GM19239 (cell line): Measurements from ENCODE around the gene SPTBN4.
"Not testable (repeated sequence)": the region's sequence is repeated elsewhere in the genome, so short reads cannot be mapped to it uniquely, and the experiment has no call there.

Source experiments
- DNase-seq: peaks from one replicate; pipeline ENCODE4 v3.0.0; 2011; ENCODE audit warnings: low spot score; ENCODE audit not compliant: insufficient read length
- FAIRE-seq: peaks from 2 replicates; lab custom pipeline; 2011; peaks lifted over from hg19 to GRCh38; lab: Jason Lieb, UNC

Gene SPTBN4

GRCh38 chr19:40466985-40467734, at the start of gene SPTBN4:
TSS of gene SPTBN4 (plus strand) at chr19:40467001. CDS start at chr19:40472622, 5,621 bp downstream.
- DNase-seq (no peak), FAIRE-seq (no peak)

- no peak for DNase-seq
- FAIRE-seq, result no peak
Observed at GRCh38 chr19:40417643-40417981, 49.2 kb upstream of the SPTBN4 start.

- FAIRE-seq, result no peak
- no peak for DNase-seq
Observed at GRCh38 chr19:40418040-40418439, 48.8 kb upstream of the SPTBN4 start.

- no peak for FAIRE-seq
Observed at GRCh38 chr19:40419066-40419612, 47.7 kb upstream of the SPTBN4 start.

GRCh38 chr19:40419780-40420179, 47.0 kb upstream of the SPTBN4 start:
- FAIRE-seq (no peak), DNase-seq (no peak)

More at GRCh38 chr19:40419066-40419612, 47.7 kb upstream of the SPTBN4 start:
- DNase-seq, result no peak

GRCh38 chr19:40420451-40420765, 46.4 kb upstream of the SPTBN4 start:
- FAIRE-seq, result peak; percentile 49
- DNase-seq, result no peak

- peak; percentile 88 for FAIRE-seq
- peak; percentile 54 for DNase-seq
Observed at GRCh38 chr19:40420766-40421765, 45.7 kb upstream of the SPTBN4 start.

- no peak for DNase-seq
- FAIRE-seq, result no peak
Observed at GRCh38 chr19:40421993-40422747, 44.6 kb upstream of the SPTBN4 start.

GRCh38 chr19:40422748-40423566, 43.8 kb upstream of the SPTBN4 start:
- no peak for DNase-seq
- FAIRE-seq, result no peak

GRCh38 chr19:40423938-40424337, 42.9 kb upstream of the SPTBN4 start:
- no peak for DNase-seq
- FAIRE-seq, result no peak

GRCh38 chr19:40424637-40425449, 42.0 kb upstream of the SPTBN4 start:
- FAIRE-seq (peak; percentile 81), DNase-seq (no peak)

GRCh38 chr19:40425450-40426287, 41.1 kb upstream of the SPTBN4 start, which contains the start of gene SERTAD1:
TSS of gene SERTAD1 (minus strand) at chr19:40425992. CDS start at chr19:40423546, 2,446 bp downstream.
- DNase-seq, result peak; percentile 95
- peak; percentile 98 for FAIRE-seq

- DNase-seq, FAIRE-seq: not testable (repeated sequence)
Observed at GRCh38 chr19:40428197-40428596, 38.6 kb upstream of the SPTBN4 start.

- DNase-seq, FAIRE-seq: not testable (repeated sequence)
Observed at GRCh38 chr19:40430242-40430641, 36.6 kb upstream of the SPTBN4 start.

GRCh38 chr19:40431698-40432097, 35.1 kb upstream of the SPTBN4 start:
- no peak for FAIRE-seq
- no peak for DNase-seq

- FAIRE-seq, result not testable (repeated sequence)
Observed at GRCh38 chr19:40432760-40433159, 34.0 kb upstream of the SPTBN4 start.

GRCh38 chr19:40433391-40434216, 33.2 kb upstream of the SPTBN4 start:
- DNase-seq (peak; percentile 58), FAIRE-seq (peak; percentile 77)

More at GRCh38 chr19:40432760-40433159, 34.0 kb upstream of the SPTBN4 start:
- DNase-seq, result not testable (repeated sequence)
